ENCODE data around the gene ABCA5. TPM values are rescaled to one million over a fixed set of nuclear protein-coding genes. Genes with fewer than 3 reads are reported as not detected.

Gene ABCA5
- total RNA-seq, 1 donor from 2014 or later: 8.3 TPM

DNA sequence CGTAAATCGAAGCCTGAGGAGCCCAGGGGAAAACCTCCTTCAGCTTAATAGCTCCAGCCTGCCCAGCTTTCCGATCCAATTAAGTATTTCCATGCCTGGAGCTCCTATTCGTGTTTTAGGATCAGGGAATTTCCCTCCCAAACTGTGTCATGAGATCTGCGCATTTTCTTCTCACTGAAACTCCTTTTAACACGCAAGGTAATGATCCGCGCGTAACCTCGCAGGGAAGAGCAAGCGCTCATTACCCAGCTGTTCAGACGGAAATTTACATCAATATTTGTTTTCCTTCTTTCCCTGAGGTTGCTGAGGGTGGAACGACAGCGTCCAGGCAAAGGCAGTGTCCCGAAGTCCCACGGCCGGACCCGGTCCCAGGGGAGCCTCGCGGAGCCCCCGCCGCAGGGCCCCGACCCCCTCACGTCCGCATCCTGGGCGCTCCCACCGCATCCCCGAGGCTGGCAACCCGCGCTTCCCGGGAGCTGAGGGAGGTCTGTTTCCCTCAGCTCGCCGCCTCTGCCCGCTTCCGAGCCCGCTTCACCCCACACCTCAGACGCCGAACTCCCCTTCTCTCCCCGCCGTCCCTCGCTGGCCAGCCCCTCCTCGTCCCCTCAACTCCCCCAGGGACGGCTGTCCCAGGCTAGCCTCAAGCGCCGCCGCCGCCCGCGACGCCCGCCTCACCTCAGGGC lies 415 bp downstream of the ABCA5 start:
- no peaks in the 10 kb centered on the region for H3K9me3 Mint-ChIP-seq
- H3K4me1 Mint-ChIP-seq: peaks cover 26% of the 10 kb centered on the region
- peaks cover 49% of the 10 kb centered on the region for H3K27me3 Mint-ChIP-seq (ENCODE audit: low read depth)
- TF ChIP-seq CTCF (conservative IDR thresholded peaks at IDR 0.05): no peak
- no peak for DNase-seq (ENCODE audit: low read depth, low spot score)
- no peak overlapping the region for H3K27ac Mint-ChIP-seq (ENCODE audit: unreplicated experiment)
- no peaks in the 10 kb centered on the region for H3K36me3 Mint-ChIP-seq (ENCODE audit: low read depth)
- H3K4me3 Mint-ChIP-seq: peak overlapping the region; percentile 89

- Mint-ChIP-seq H3K27ac (ENCODE audit: unreplicated experiment) (no peak overlapping the region), H3K9me3 (no peaks in the 10 kb centered on the region), H3K4me3 (peak overlapping the region; percentile 89), H3K36me3 (ENCODE audit: low read depth) (no peaks in the 10 kb centered on the region), H3K27me3 (ENCODE audit: low read depth) (peaks cover 47% of the 10 kb centered on the region), H3K4me1 (peaks cover 26% of the 10 kb centered on the region)
- no peak for DNase-seq (ENCODE audit: low read depth, low spot score)
- no peak for TF ChIP-seq CTCF (conservative IDR thresholded peaks at IDR 0.05)
Observed at GRCh38 chr17:69325518-69326376, 1.2 kb downstream of the ABCA5 start.

- no peaks in the 10 kb centered on the region for H3K36me3 Mint-ChIP-seq (ENCODE audit: low read depth)
- peaks cover 26% of the 10 kb centered on the region for H3K4me1 Mint-ChIP-seq
- peak overlapping the region; percentile 35 for H3K4me3 Mint-ChIP-seq
- H3K27me3 Mint-ChIP-seq (ENCODE audit: low read depth): peaks cover 42% of the 10 kb centered on the region
- H3K9me3 Mint-ChIP-seq: no peaks in the 10 kb centered on the region
- no peak overlapping the region for H3K27ac Mint-ChIP-seq (ENCODE audit: unreplicated experiment)
- DNase-seq (ENCODE audit: low read depth, low spot score): no peak
- no peak for TF ChIP-seq CTCF (conservative IDR thresholded peaks at IDR 0.05)
Observed at GRCh38 chr17:69323806-69324205, 3.1 kb downstream of the ABCA5 start.

- no peak for DNase-seq (ENCODE audit: low read depth, low spot score)
- peaks cover 25% of the 10 kb centered on the region for H3K27me3 Mint-ChIP-seq (ENCODE audit: low read depth)
- H3K4me1 Mint-ChIP-seq: peaks cover 17% of the 10 kb centered on the region
- H3K9me3 Mint-ChIP-seq: no peaks in the 10 kb centered on the region
- no peaks in the 10 kb centered on the region for H3K36me3 Mint-ChIP-seq (ENCODE audit: low read depth)
- no peak overlapping the region for H3K4me3 Mint-ChIP-seq
- H3K27ac Mint-ChIP-seq (ENCODE audit: unreplicated experiment): no peak overlapping the region
- no peak for TF ChIP-seq CTCF (conservative IDR thresholded peaks at IDR 0.05)
Observed at GRCh38 chr17:69320908-69321238, 6.1 kb downstream of the ABCA5 start.

DNA sequence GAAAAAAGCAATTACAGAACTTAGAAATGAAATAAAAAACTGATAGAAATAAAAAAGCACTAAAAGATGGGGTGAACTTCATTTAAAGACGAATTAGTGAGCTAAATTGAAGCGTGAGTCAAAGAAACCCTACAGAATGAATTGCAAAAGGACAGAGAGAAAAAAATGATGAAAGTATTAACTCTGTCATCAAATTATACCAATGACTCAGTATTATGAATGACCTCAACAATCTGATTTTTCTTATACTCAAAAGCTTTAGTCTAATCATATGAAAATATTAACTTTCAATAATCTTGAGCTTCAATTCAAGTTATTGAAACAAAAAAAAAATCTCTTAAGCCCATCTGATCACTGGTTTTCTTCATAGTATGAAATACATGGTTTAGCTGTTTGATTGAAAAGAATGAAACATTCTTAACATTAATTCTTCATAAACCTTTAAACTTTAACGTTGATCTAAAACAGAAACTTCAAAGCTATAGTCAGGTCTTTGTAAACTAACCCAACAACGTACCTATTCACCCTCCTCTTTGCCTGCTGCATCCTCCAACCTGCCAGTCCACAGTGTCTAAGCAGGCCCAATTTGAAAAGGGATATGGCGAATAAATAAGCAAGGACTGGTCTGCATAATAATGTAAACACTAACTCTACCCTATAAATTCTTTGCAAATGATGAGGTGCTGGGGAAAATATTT lies 6.6 kb downstream of the ABCA5 start:
- no peak for TF ChIP-seq CTCF (conservative IDR thresholded peaks at IDR 0.05)
- Mint-ChIP-seq H3K9me3 (no peaks in the 10 kb centered on the region), H3K4me1 (peaks cover 12% of the 10 kb centered on the region), H3K27me3 (ENCODE audit: low read depth) (peaks cover 20% of the 10 kb centered on the region), H3K27ac (ENCODE audit: unreplicated experiment) (no peak overlapping the region), H3K36me3 (ENCODE audit: low read depth) (no peaks in the 10 kb centered on the region), H3K4me3 (no peak overlapping the region)
- DNase-seq (ENCODE audit: low read depth, low spot score): no peak
